H1 (cell line): Measurements from ENCODE around the gene BIRC7.

Source experiments
- ATF3 ChIP-seq: IDR thresholded peaks from 2 replicates; pipeline ENCODE4 v1.6.1; 2011; ENCODE audit warnings: low read depth, mild to moderate bottlenecking, low read length; ENCODE audit not compliant: insufficient read depth
- BACH1 ChIP-seq: IDR thresholded peaks from 2 replicates; pipeline ENCODE4 v1.6.1; 2012; ENCODE audit warnings: low read length, improper control_type of control experiment
- CBX5 ChIP-seq: fragments of 300-800, 300-1000 bp; sonication (generic); IDR thresholded peaks from 2 replicates; pipeline ENCODE4 v1.7.1; 2016; ENCODE audit warnings: antibody characterized with exemption, low read length, low read depth
- CHD2 ChIP-seq: IDR thresholded peaks from 2 replicates; pipeline ENCODE4 v1.6.1; 2012; ENCODE audit warnings: low read length, improper control_type of control experiment
- CREB1 ChIP-seq: IDR thresholded peaks from 2 replicates; pipeline ENCODE4 v1.6.1; 2012; ENCODE audit warnings: inconsistent platforms
- CTCF ChIP-seq, 3 experiments: IDR thresholded peaks; 1 replicate in 2 of 3; 2 replicates in 1 of 3; pipeline versions ENCODE4 v1.5.1 to v1.6.1; 2011; ENCODE audit warnings: low read length in 3 of 3, mild to moderate bottlenecking in 3 of 3, inconsistent platforms in 2 of 3, low read depth in 1 of 3, moderate library complexity in 1 of 3; ENCODE audit not compliant: insufficient read depth in 1 of 3; ENCODE audit errors: control extremely low read depth in 1 of 3
- E2F6 ChIP-seq: IDR thresholded peaks from 2 replicates; pipeline ENCODE4 v1.6.1; 2012; ENCODE audit warnings: inconsistent platforms
- EP300 ChIP-seq, 2 experiments: IDR thresholded peaks; 1 replicate in 1 of 2; 2 replicates in 1 of 2; pipeline ENCODE4 v1.6.1; 2011 to 2012; ENCODE audit warnings: low read depth in 2 of 2, low read length in 2 of 2, mild to moderate bottlenecking in 2 of 2, borderline replicate concordance in 1 of 2, inconsistent platforms in 1 of 2, moderate library complexity in 1 of 2
- EZH2 ChIP-seq: fragments of 200-600 bp; sonication (generic); IDR thresholded peaks from 2 replicates; pipeline ENCODE4 v1.7.1; 2012; ENCODE audit warnings: low read depth, mild to moderate bottlenecking, moderate library complexity, low read length, inconsistent platforms; ENCODE audit not compliant: severe bottlenecking
- RAD21 ChIP-seq, 2 experiments: IDR thresholded peaks in 1 of 2; conservative IDR thresholded peaks in 1 of 2; 2 replicates each; pipeline ENCODE4 v1.6.1; 2011; ENCODE audit warnings: low read depth in 2 of 2, low read length in 2 of 2, improper control_type of control experiment in 1 of 2, inconsistent platforms in 1 of 2, mild to moderate bottlenecking in 1 of 2, moderate library complexity in 1 of 2

- TF ChIP-seq CHD2 (no peak), RAD21 (IDR thresholded peaks at IDR 0.05 in 1 of 2, conservative IDR thresholded peaks at IDR 0.05 in 1 of 2; ENCODE audit: low read depth in 2 of 2, low read length in 2 of 2) (no peak), CTCF (IDR thresholded peaks at IDR 0.05; ENCODE audit: control extremely low read depth in 1 of 3, insufficient read depth in 1 of 3, low read depth in 1 of 3, low read length in 3 of 3) (no peak), BACH1 (no peak), E2F6 (no peak), ATF3 (no peak), CREB1 (no peak), EP300 (IDR thresholded peaks at IDR 0.05; ENCODE audit: borderline replicate concordance in 1 of 2, low read depth in 2 of 2, low read length in 2 of 2) (no peak), EZH2 (no peak), CBX5 (no peak)
Observed at GRCh38 chr20:63214514-63214913, 21.2 kb upstream of the BIRC7 start.
